Testis (tissue), 2 donors: ENCODE measurements around the gene FAM193B.

Experiments
- POLR2A ChIP-seq: fragments of 450-650 bp; IDR thresholded peaks from one replicate; pipeline ENCODE4 v1.6.1; 2017; ENCODE audit warnings: antibody characterized with exemption, mild to moderate bottlenecking, moderate library complexity
- TF ChIP-seq, protein P1 (sequence below), 3 experiments: fragments of 450-650 bp in 2 of 3; fragments of 200-600 bp in 1 of 3; sonication (generic) in 1 of 3; IDR thresholded peaks; one replicate each; pipeline ENCODE4 v1.5.1; 2016 to 2019; ENCODE audit warnings: antibody characterized with exemption in 3 of 3, mild to moderate bottlenecking in 2 of 3, moderate library complexity in 1 of 3

DNA sequence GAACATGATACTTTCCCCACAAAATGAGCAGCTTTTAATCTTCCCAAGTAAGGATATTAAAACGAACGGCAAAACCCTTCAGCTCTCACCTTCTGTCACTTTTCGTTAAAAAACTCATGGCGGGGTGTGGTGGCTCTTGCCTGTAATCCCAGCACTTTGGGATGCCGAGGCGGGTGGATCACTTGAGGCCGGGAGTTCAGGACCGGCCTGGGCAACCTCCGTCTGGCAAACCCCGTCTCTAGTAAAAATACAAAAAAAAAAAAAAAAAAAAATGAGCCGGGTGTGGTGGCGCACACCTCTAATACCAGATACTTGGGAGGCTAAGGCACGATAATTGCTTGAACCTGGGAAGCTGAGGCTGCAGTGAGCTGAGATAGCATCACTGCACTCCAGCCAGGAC lies 38.5 kb upstream of the FAM193B start:
- TF ChIP-seq POLR2A = no peak
- TF ChIP-seq, protein P1, sequence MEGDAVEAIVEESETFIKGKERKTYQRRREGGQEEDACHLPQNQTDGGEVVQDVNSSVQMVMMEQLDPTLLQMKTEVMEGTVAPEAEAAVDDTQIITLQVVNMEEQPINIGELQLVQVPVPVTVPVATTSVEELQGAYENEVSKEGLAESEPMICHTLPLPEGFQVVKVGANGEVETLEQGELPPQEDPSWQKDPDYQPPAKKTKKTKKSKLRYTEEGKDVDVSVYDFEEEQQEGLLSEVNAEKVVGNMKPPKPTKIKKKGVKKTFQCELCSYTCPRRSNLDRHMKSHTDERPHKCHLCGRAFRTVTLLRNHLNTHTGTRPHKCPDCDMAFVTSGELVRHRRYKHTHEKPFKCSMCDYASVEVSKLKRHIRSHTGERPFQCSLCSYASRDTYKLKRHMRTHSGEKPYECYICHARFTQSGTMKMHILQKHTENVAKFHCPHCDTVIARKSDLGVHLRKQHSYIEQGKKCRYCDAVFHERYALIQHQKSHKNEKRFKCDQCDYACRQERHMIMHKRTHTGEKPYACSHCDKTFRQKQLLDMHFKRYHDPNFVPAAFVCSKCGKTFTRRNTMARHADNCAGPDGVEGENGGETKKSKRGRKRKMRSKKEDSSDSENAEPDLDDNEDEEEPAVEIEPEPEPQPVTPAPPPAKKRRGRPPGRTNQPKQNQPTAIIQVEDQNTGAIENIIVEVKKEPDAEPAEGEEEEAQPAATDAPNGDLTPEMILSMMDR (IDR thresholded peaks at IDR 0.05) = no peak
